ACC112 (cell line): ENCODE results near the gene HSPA5.

Source experiments
- H2AFZ ChIP-seq: fragments of 200-600 bp; sonication (generic); one replicate; pipeline ENCODE4 v1.6.0; 2017; ENCODE audit warnings: antibody characterized with exemption, low read length; ENCODE audit not compliant: unreplicated experiment
- H3K27ac ChIP-seq: fragments of 200-600 bp; sonication (generic); 2 replicates; pipeline ENCODE4 v1.5.1; 2014; ENCODE audit warnings: low read depth, mild to moderate bottlenecking, antibody characterized with exemption, low read length, moderate library complexity
- H3K27me3 ChIP-seq: fragments of 200-600 bp; sonication (generic); 2 replicates; pipeline ENCODE4 v1.6.1; 2014; ENCODE audit warnings: mild to moderate bottlenecking, antibody characterized with exemption, low read length, moderate library complexity, mixed read lengths; ENCODE audit not compliant: insufficient read depth
- H3K36me3 ChIP-seq: fragments of 200-600 bp; sonication (generic); 2 replicates; pipeline ENCODE4 v1.6.1; 2016; ENCODE audit warnings: mild to moderate bottlenecking, antibody characterized with exemption, low read length, moderate library complexity, mixed read lengths; ENCODE audit not compliant: insufficient read depth
- H3K4me1 ChIP-seq: fragments of 200-600 bp; sonication (generic); one replicate; pipeline ENCODE4 v1.6.1; 2016; ENCODE audit warnings: low read length, mixed read lengths; ENCODE audit not compliant: insufficient read depth, unreplicated experiment, control insufficient read depth
- H3K4me3 ChIP-seq: fragments of 200-600 bp; sonication (generic); 2 replicates; pipeline ENCODE4 v1.5.1; 2014; ENCODE audit warnings: mild to moderate bottlenecking, low read depth, low read length
- H3K79me2 ChIP-seq: fragments of 200-600 bp; sonication (generic); one replicate; pipeline ENCODE4 v1.6.0; 2016; ENCODE audit warnings: low read length; ENCODE audit not compliant: control insufficient read depth, unreplicated experiment, insufficient read depth

The HSPA5 gene

DNA sequence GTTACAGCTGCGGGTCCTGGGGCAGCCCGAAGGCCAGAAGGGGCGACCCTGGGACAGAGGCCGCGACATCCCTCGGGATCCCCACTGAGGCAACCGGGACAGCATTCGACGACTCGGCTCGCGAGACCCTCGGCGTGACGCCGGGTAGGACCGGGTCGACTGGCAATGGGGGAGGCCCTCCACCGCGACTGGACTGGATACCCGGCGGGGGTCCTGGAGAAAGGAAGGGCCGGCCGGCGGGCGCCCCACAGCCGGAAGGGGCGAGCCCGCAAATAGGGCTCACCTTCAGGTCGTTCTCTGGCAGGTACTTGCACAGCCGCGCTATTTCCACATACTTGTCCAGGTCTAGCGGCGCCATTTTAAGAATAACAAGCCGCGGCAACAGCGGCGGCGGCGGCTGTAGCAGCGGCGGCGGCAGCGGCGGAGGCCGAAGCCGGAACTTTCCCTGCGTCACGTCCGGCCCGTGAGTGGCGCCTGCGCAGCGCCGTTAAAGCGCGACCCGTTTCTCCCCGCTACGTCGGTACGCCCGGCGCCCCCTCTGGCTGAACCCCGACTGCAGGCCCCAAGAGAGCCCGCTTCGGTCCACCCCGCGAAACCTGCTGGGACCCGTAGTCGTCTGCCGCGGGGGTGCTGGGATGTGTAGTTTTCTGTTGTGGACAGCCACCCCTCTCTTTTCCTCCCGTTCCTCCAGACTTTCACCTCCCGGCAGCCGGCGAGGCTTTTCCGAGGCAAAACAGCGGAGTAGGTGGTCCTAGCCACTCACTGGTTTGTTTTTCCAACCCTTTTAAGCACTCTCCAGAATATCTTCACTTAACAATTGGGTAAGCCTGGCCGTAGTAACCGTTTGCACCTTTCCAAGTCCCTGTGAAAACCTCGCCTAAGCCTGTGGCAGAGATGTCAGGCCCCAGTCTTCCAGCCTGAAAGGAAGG, 51.5 kb downstream of the HSPA5 start, which contains the start of gene PPP6C:
TSS of gene PPP6C (minus strand) at position 443 of the 929 bp plus-strand sequence. CDS start at position 358, 85 bp downstream.
- peak within 1 kb of the TSS; percentile 67 for H3K27ac ChIP-seq
- peaks cover 16% of the 10 kb centered on the region for H3K4me1 ChIP-seq
- peak within 1 kb of the TSS; percentile 90 for H3K4me3 ChIP-seq
- peaks cover 40% of the 10 kb centered on the region for H3K79me2 ChIP-seq
- no peaks in the 10 kb centered on the region for H3K27me3 ChIP-seq
- H2AFZ ChIP-seq, result peak within 1 kb of the TSS; percentile 97
- no peaks in the 10 kb centered on the region for H3K36me3 ChIP-seq

- no peaks in the 10 kb centered on the region for H3K27me3 ChIP-seq
- peak overlapping the region; percentile 67 for H3K27ac ChIP-seq
- peak overlapping the region; percentile 90 for H3K4me3 ChIP-seq
- H3K4me1 ChIP-seq, result peaks cover 17% of the 10 kb centered on the region
- peaks cover 45% of the 10 kb centered on the region for H3K79me2 ChIP-seq
- H2AFZ ChIP-seq, result peak overlapping the region; percentile 96
- H3K36me3 ChIP-seq, result no peaks in the 10 kb centered on the region
Observed at GRCh38 chr9:125189011-125189360, 52.2 kb downstream of the HSPA5 start.
